ENCODE results near the gene MRPS23. TPM values are rescaled to one million over a fixed set of nuclear protein-coding genes. Genes with fewer than 3 reads are reported as not detected.

MRPS23 gene
- total RNA-seq, 3 donors from 2014 or later (not counting 1 experiment from before 2014, with no cell fraction given) = 12.8 to 17.3 (median 17.2) TPM

DNA sequence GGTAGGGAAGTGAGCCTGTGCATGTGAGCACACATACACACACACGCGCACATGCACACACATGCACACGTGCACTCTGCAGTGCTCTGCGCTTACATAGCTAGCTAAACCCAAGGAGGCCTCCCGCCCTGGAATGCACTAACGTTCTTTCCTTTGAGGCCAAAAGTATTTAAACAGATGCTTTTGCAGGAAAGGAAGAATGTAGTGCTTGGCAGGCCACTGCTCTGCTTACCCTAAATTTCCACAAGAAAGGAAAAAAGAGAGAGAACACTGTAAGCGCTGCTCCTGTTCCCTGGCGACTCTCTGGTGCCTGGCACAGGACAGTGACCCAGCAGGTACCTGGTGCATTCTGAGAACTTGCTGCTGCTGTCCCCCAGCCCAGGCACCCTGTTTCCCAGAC is 31.3 kb upstream of the MRPS23 start:
- no peak for ATAC-seq
- no peak overlapping the region for H3K4me3 Mint-ChIP-seq

GRCh38 chr17:57880086-57880456 is 30.2 kb upstream of the MRPS23 start:
- no peak for ATAC-seq
- Mint-ChIP-seq H3K4me1 (no peaks in the 10 kb centered on the region), H3K4me3 (no peak overlapping the region), H3K36me3 (no peaks in the 10 kb centered on the region), H3K27ac (no peak overlapping the region), H3K27me3 (ENCODE audit: low read depth in 2 of 2) (peaks cover 6 to 8% of the 10 kb centered on the region in 2 donors), H3K9me3 (no peaks in the 10 kb centered on the region)
- Histone ChIP-seq H3K4me1 (ENCODE audit: control insufficient read depth, insufficient read depth, low read length) (peaks cover 2% of the 10 kb centered on the region), H3K27ac (ENCODE audit: low read length) (no peak overlapping the region), H3K36me3 (ENCODE audit: control insufficient read depth, insufficient read depth, low read length) (no peaks in the 10 kb centered on the region), H3K9me3 (ENCODE audit: control insufficient read depth, insufficient read depth, low read length) (no peaks in the 10 kb centered on the region), H3K27me3 (ENCODE audit: control insufficient read depth, insufficient read depth, low read length) (peaks cover 2% of the 10 kb centered on the region), H3K4me3 (ENCODE audit: low read length) (no peak overlapping the region)
- 62% methylated on average over 8 of the region's 8 CpGs for whole genome bisulfite sequencing (ENCODE audit: insufficient coverage)
- DNase-seq = peak in 1 of 2 donors; percentile 33
- no peak for TF ChIP-seq CTCF (IDR thresholded peaks at IDR 0.05)
- intact Hi-C loops (cut with micrococcal nuclease) = no loop called here

More for the DNA sequence above, 31.3 kb upstream of the MRPS23 start:
- WGBS (ENCODE audit: insufficient coverage) = 91% methylated on average over 8 of the region's 8 CpGs
- H3K9me3 ChIP-seq (ENCODE audit: control insufficient read depth, insufficient read depth, low read length) = no peaks in the 10 kb centered on the region
- H3K4me3 ChIP-seq (ENCODE audit: low read length) = no peak overlapping the region
- no peak for DNase-seq
- intact Hi-C loops (cut with micrococcal nuclease) = no loop called here
- no peak for TF ChIP-seq CTCF (IDR thresholded peaks at IDR 0.05)
- Mint-ChIP-seq H3K36me3 (no peaks in the 10 kb centered on the region), H3K27ac (no peak overlapping the region), H3K27me3 (ENCODE audit: low read depth in 2 of 2) (peaks cover 4% of the 10 kb centered on the region in 2 donors), H3K9me3 (no peaks in the 10 kb centered on the region), H3K4me1 (no peaks in the 10 kb centered on the region)
- H3K4me1 ChIP-seq (ENCODE audit: control insufficient read depth, insufficient read depth, low read length) = no peaks in the 10 kb centered on the region
- no peak overlapping the region for H3K27ac ChIP-seq (ENCODE audit: low read length)
- no peaks in the 10 kb centered on the region for H3K36me3 ChIP-seq (ENCODE audit: control insufficient read depth, insufficient read depth, low read length)
- no peaks in the 10 kb centered on the region for H3K27me3 ChIP-seq (ENCODE audit: control insufficient read depth, insufficient read depth, low read length)

DNA sequence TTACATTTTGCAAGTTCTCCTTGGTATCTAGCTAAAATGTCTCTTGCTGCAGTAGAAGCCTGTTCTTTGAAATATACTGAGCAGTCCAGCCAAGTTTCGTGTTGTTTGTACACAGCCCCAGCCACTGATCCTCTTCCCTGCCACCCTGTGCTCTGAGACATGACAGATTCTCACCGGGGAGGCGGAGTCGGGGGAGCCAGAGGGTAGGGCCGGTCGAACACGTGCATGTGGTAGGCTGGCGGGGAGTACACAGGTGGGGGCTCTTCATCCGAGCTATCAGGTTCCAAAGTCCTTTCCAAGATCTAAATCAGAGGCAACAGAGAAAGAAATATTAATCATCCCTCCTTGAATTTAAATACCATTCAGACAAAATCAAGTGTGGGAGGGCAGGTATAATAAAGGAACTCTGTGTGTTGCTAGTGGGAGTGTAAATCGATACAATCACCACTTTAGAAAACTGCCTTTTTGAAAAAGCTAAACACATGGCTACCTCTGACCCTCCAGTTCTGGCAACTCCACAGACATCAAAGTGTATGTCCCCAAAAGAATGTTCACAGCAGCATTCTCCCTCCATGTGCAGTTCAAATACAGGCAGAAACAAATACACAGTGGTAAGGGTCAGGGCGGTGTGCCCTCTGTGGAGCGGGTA is 29.7 kb upstream of the MRPS23 start:
- H3K27me3 Mint-ChIP-seq (ENCODE audit: low read depth in 2 of 2) = peaks cover 6 to 8% of the 10 kb centered on the region in 2 donors
- H3K36me3 ChIP-seq (ENCODE audit: control insufficient read depth, insufficient read depth, low read length) = no peaks in the 10 kb centered on the region
- ATAC-seq (no peak), DNase-seq (no peak)
- H3K27ac Mint-ChIP-seq = no peak overlapping the region
- intact Hi-C loops (cut with micrococcal nuclease) = no loop called here
- no peak overlapping the region for H3K4me3 Mint-ChIP-seq
- WGBS (ENCODE audit: insufficient coverage) = 86% methylated on average over 11 of the region's 12 CpGs
- no peak overlapping the region for H3K4me3 ChIP-seq (ENCODE audit: low read length)
- H3K27me3 ChIP-seq (ENCODE audit: control insufficient read depth, insufficient read depth, low read length) = peaks cover 4% of the 10 kb centered on the region
- H3K9me3 Mint-ChIP-seq = no peaks in the 10 kb centered on the region
- H3K9me3 ChIP-seq (ENCODE audit: control insufficient read depth, insufficient read depth, low read length) = no peaks in the 10 kb centered on the region
- no peak for TF ChIP-seq CTCF (IDR thresholded peaks at IDR 0.05)
- peaks cover 7% of the 10 kb centered on the region for H3K4me1 ChIP-seq (ENCODE audit: control insufficient read depth, insufficient read depth, low read length)
- H3K36me3 Mint-ChIP-seq = no peaks in the 10 kb centered on the region
- no peaks in the 10 kb centered on the region for H3K4me1 Mint-ChIP-seq
- no peak overlapping the region for H3K27ac ChIP-seq (ENCODE audit: low read length)

Measured in natural killer cell (primary cell).